Activated naive CD8-positive, alpha-beta T cell treated with anti-CD3 and anti-CD28 coated beads, Interleukin-2, amount 50 U/mL, for 16 hours (primary cell): ENCODE data around the gene STK39.
"Not testable (repeated sequence)": the region's sequence is repeated elsewhere in the genome, so short reads cannot be mapped to it uniquely, and the experiment has no call there.

Experiments used
- DNase-seq: peaks from one replicate; pipeline ENCODE4 v3.0.0-alpha.2; 2020; ENCODE audit warnings: low read depth, low spot score

STK39 gene

GRCh38 chr2:168050377-168050776 is 197.0 kb downstream of the STK39 start:
- no peak for DNase-seq

- DNase-seq, result no peak
These were observed 197.8 kb downstream of the STK39 start for GRCh38 chr2:168049609-168050008.

GRCh38 chr2:168047091-168047690 is 200.2 kb downstream of the STK39 start:
- no peak for DNase-seq

GRCh38 chr2:168044579-168044978 is 202.8 kb downstream of the STK39 start:
- DNase-seq, result no peak

- DNase-seq, result no peak
These were observed 203.2 kb downstream of the STK39 start for GRCh38 chr2:168044176-168044575.

- not testable (repeated sequence) for DNase-seq
These were observed 205.1 kb downstream of the STK39 start for GRCh38 chr2:168042127-168042824.

- DNase-seq, result no peak
These were observed 207.5 kb downstream of the STK39 start for GRCh38 chr2:168039881-168040280.

GRCh38 chr2:168037778-168038177 is 209.6 kb downstream of the STK39 start:
- no peak for DNase-seq

GRCh38 chr2:168035458-168035857 is 211.9 kb downstream of the STK39 start:
- DNase-seq, result no peak

GRCh38 chr2:168034616-168035015 is 212.8 kb downstream of the STK39 start:
- no peak for DNase-seq

- no peak for DNase-seq
These were observed 213.4 kb downstream of the STK39 start for GRCh38 chr2:168033966-168034365.

- DNase-seq, result no peak
These were observed 215.3 kb downstream of the STK39 start for GRCh38 chr2:168032091-168032490.

- no peak for DNase-seq
These were observed 216.4 kb downstream of the STK39 start for GRCh38 chr2:168030862-168031624.

GRCh38 chr2:168029071-168029470 is 218.3 kb downstream of the STK39 start:
- no peak for DNase-seq

GRCh38 chr2:168028362-168028761 is 219.0 kb downstream of the STK39 start:
- DNase-seq, result no peak

GRCh38 chr2:168025487-168026202 is 221.8 kb downstream of the STK39 start:
- DNase-seq, result no peak

GRCh38 chr2:168024459-168024858 is 222.9 kb downstream of the STK39 start:
- DNase-seq, result no peak

- no peak for DNase-seq
These were observed 225.4 kb downstream of the STK39 start for GRCh38 chr2:168021800-168022587.

GRCh38 chr2:168015274-168015953 is 232.0 kb downstream of the STK39 start:
- no peak for DNase-seq

GRCh38 chr2:168009900-168010299 is 237.5 kb downstream of the STK39 start:
- no peak for DNase-seq
